ENCODE measurements around the gene KIF14. TPM values are rescaled to one million over a fixed set of nuclear protein-coding genes. Genes with fewer than 3 reads are reported as not detected.
A peak's percentile ranks its signal among the peaks of the same experiment; 100 is the strongest.

The KIF14 gene
- 1.4 and 2.2 TPM in 2 replicates for total RNA-seq
- 0.54 and 0.68 TPM in 2 replicates for polyA plus RNA-seq

- Histone ChIP-seq H3K4me1 (ENCODE audit: insufficient read depth) (no peaks in the 10 kb centered on the region), H2AFZ (peak within 1 kb of the TSS; percentile 91), H4K20me1 (ENCODE audit: insufficient read depth, poor library complexity, severe bottlenecking) (no peaks in the 10 kb centered on the region), H3K9me2 (replicated peaks; ENCODE audit: insufficient read depth) (no peaks in the 10 kb centered on the region), H3K36me3 (replicated peaks; ENCODE audit: insufficient read depth, low read depth) (no peaks in the 10 kb centered on the region), H3K79me2 (peaks cover 3% of the 10 kb centered on the region), H3K27ac (no peak within 1 kb of the TSS), H3K4me2 (peak within 1 kb of the TSS; percentile 86), H3K4me3 (peak within 1 kb of the TSS; percentile 80), H3K9me3 (ENCODE audit: low read depth) (no peaks in the 10 kb centered on the region), H3K27me3 (no peaks in the 10 kb centered on the region)
- 1% methylated on average over 58 of the region's 59 CpGs for WGBS (ENCODE audit: low lambda C conversion rate, missing lambda C conversion rate)
- TF ChIP-seq EZH2 (IDR thresholded peaks at IDR 0.05; ENCODE audit: borderline replicate concordance) (no peak), CTCF (IDR thresholded peaks at IDR 0.05; ENCODE audit: poor library complexity) (no peak), EZH2phosphoT487 (IDR thresholded peaks at IDR 0.05; ENCODE audit: low read depth, severe bottlenecking, unreplicated experiment) (no peak)
- DNase-seq (ENCODE audit: low spot score) = peak; percentile 94
Measured at GRCh38 chr1:200620273-200621131, at the start of gene KIF14. Gene KIF14 (minus strand): TSS chr1:200620751. CDS start chr1:200618723, 2,028 bp downstream.

GRCh38 chr1:200669314-200670241 lies 49.0 kb upstream of the KIF14 start, which contains the start of gene DDX59:
Gene DDX59 (minus strand): TSS chr1:200669907. CDS start chr1:200666740, 3,167 bp downstream.
- WGBS (ENCODE audit: low lambda C conversion rate, missing lambda C conversion rate) = under 1% methylated on average over 55 of the region's 91 CpGs
- Histone ChIP-seq H3K4me1 (ENCODE audit: insufficient read depth) (peaks cover 7% of the 10 kb centered on the region), H3K9me2 (replicated peaks; ENCODE audit: insufficient read depth) (no peaks in the 10 kb centered on the region), H3K4me2 (peak within 1 kb of the TSS; percentile 78), H3K36me3 (replicated peaks; ENCODE audit: insufficient read depth, low read depth) (no peaks in the 10 kb centered on the region), H4K20me1 (ENCODE audit: insufficient read depth, poor library complexity, severe bottlenecking) (no peaks in the 10 kb centered on the region), H3K79me2 (peaks cover 36% of the 10 kb centered on the region), H3K27ac (peak within 1 kb of the TSS; percentile 99), H3K4me3 (peak within 1 kb of the TSS; percentile 65), H3K9me3 (ENCODE audit: low read depth) (no peaks in the 10 kb centered on the region), H2AFZ (peak within 1 kb of the TSS; percentile 51), H3K27me3 (no peaks in the 10 kb centered on the region)
- peak; percentile 97 for DNase-seq (ENCODE audit: low spot score)
- no peak for TF ChIP-seq EZH2 (IDR thresholded peaks at IDR 0.05; ENCODE audit: borderline replicate concordance)
- TF ChIP-seq EZH2phosphoT487 (IDR thresholded peaks at IDR 0.05; ENCODE audit: low read depth, severe bottlenecking, unreplicated experiment) = no peak
- no peak for TF ChIP-seq CTCF (IDR thresholded peaks at IDR 0.05; ENCODE audit: poor library complexity)

- H3K4me2 ChIP-seq = peak overlapping the region; percentile 78
- H3K9me3 ChIP-seq (ENCODE audit: low read depth) = no peaks in the 10 kb centered on the region
- TF ChIP-seq EZH2 (IDR thresholded peaks at IDR 0.05; ENCODE audit: borderline replicate concordance) (no peak), EZH2phosphoT487 (IDR thresholded peaks at IDR 0.05; ENCODE audit: low read depth, severe bottlenecking, unreplicated experiment) (no peak), CTCF (IDR thresholded peaks at IDR 0.05; ENCODE audit: poor library complexity) (no peak)
- H3K4me1 ChIP-seq (ENCODE audit: insufficient read depth) = peaks cover 7% of the 10 kb centered on the region
- no peaks in the 10 kb centered on the region for H3K36me3 ChIP-seq (replicated peaks; ENCODE audit: insufficient read depth, low read depth)
- peak overlapping the region; percentile 99 for H3K27ac ChIP-seq
- peak overlapping the region; percentile 65 for H3K4me3 ChIP-seq
- H3K27me3 ChIP-seq = no peaks in the 10 kb centered on the region
- H4K20me1 ChIP-seq (ENCODE audit: insufficient read depth, poor library complexity, severe bottlenecking) = no peaks in the 10 kb centered on the region
- WGBS (ENCODE audit: low lambda C conversion rate, missing lambda C conversion rate) = 10% methylated on average over 7 of the region's 7 CpGs
- DNase-seq (ENCODE audit: low spot score) = peak; percentile 20
- H3K9me2 ChIP-seq (replicated peaks; ENCODE audit: insufficient read depth) = no peaks in the 10 kb centered on the region
- H3K79me2 ChIP-seq = peaks cover 41% of the 10 kb centered on the region
- peak overlapping the region; percentile 17 for H2AFZ ChIP-seq
Measured at GRCh38 chr1:200668514-200669313, 48.2 kb upstream of the KIF14 start.

All from hepatocyte (in vitro differentiated cells).